Naive B cell (primary cell): ENCODE data around the gene AGAP3. TPM values are rescaled to one million over a fixed set of nuclear protein-coding genes. Genes with fewer than 3 reads are reported as not detected.
A peak's percentile ranks its signal among the peaks of the same experiment; 100 is the strongest.

Source experiments
- ATAC-seq, 2 donors: fragments of 150-1000 bp; cut with Tn5 transposase; 2 replicates each; pipeline ENCODE4 v1.10.0; 2021; ENCODE audit warnings: low read depth in 2 of 2, mild to moderate bottlenecking in 2 of 2, moderate library complexity in 2 of 2
- DNase-seq: peaks from one replicate; pipeline ENCODE4 v3.0.0; 2022
- H3K27ac Mint-ChIP-seq, 6 donors: one replicate each; pipeline ENCODE4 v1.8.0; 2020 to 2022; ENCODE audit warnings: mild to moderate bottlenecking in 6 of 6, mixed read lengths in 6 of 6, moderate library complexity in 5 of 6, inconsistent platforms in 2 of 6
- H3K27me3 Mint-ChIP-seq, 3 donors: one replicate each; pipeline ENCODE4 v1.8.0; 2021 to 2022; ENCODE audit warnings: mixed read lengths in 3 of 3, mild to moderate bottlenecking in 1 of 3
- H3K36me3 Mint-ChIP-seq, 2 donors: one replicate each; pipeline ENCODE4 v1.8.0; 2020 to 2022; ENCODE audit warnings: mixed read lengths in 2 of 2, inconsistent platforms in 1 of 2, mild to moderate bottlenecking in 1 of 2
- H3K4me1 Mint-ChIP-seq, 3 donors: one replicate each; pipeline ENCODE4 v1.8.0; 2020 to 2022; ENCODE audit warnings: mixed read lengths in 3 of 3, inconsistent platforms in 1 of 3, mild to moderate bottlenecking in 1 of 3, moderate library complexity in 1 of 3
- H3K4me3 Mint-ChIP-seq, 8 donors: one replicate each; pipeline ENCODE4 v1.8.0; 2020 to 2022; ENCODE audit warnings: mild to moderate bottlenecking in 8 of 8, mixed read lengths in 8 of 8, moderate library complexity in 8 of 8, inconsistent platforms in 2 of 8
- H3K9me3 Mint-ChIP-seq, 7 donors: one replicate each; pipeline ENCODE4 v1.8.0; 2020 to 2022; ENCODE audit warnings: mixed read lengths in 7 of 7, mild to moderate bottlenecking in 5 of 7, inconsistent platforms in 2 of 7, moderate library complexity in 1 of 7
- polyA plus RNA-seq, 6 donors: library from polyadenylated mRNA; unstranded; fragments of 300-500 nt; fragmentation: Illumina TruSeq; gene quantifications; one replicate each; pipeline ENCODE4 v1.2.3, GENCODE V29; 2021; ENCODE audit warnings: low read depth in 6 of 6

The AGAP3 gene
- polyA plus RNA-seq, 6 donors from 2014 or later = 0.58 to 1.2 (median 0.66) TPM; not detected in 3

DNA sequence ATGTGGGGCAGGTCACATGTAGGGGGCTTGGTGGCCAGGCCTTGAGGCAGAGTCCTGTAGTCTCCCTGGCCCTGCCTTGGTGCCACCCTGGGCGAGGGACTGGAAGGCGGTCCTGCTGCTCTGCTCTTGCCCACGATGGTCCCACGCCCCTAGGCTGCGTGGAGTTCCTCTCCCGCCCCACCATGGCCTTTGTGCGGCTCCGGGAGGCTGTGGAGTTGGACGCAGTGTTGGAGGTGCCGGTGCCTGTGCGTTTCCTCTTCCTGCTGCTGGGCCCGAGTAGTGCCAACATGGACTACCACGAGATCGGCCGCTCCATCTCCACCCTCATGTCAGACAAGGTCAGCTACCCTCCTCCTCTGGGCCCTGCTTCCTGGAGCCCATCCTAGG is 15.7 kb upstream of the AGAP3 start:
- Mint-ChIP-seq H3K9me3 (no peaks in the 10 kb centered on the region), H3K36me3 (peaks cover 4% of the 10 kb centered on the region in 2 donors), H3K27me3 (no peaks in the 10 kb centered on the region), H3K27ac (no peak overlapping the region), H3K4me3 (no peak overlapping the region), H3K4me1 (peaks cover 0 to 2% (median 0%) of the 10 kb centered on the region in 3 donors)
- DNase-seq = no peak
- ATAC-seq = no peak

DNA sequence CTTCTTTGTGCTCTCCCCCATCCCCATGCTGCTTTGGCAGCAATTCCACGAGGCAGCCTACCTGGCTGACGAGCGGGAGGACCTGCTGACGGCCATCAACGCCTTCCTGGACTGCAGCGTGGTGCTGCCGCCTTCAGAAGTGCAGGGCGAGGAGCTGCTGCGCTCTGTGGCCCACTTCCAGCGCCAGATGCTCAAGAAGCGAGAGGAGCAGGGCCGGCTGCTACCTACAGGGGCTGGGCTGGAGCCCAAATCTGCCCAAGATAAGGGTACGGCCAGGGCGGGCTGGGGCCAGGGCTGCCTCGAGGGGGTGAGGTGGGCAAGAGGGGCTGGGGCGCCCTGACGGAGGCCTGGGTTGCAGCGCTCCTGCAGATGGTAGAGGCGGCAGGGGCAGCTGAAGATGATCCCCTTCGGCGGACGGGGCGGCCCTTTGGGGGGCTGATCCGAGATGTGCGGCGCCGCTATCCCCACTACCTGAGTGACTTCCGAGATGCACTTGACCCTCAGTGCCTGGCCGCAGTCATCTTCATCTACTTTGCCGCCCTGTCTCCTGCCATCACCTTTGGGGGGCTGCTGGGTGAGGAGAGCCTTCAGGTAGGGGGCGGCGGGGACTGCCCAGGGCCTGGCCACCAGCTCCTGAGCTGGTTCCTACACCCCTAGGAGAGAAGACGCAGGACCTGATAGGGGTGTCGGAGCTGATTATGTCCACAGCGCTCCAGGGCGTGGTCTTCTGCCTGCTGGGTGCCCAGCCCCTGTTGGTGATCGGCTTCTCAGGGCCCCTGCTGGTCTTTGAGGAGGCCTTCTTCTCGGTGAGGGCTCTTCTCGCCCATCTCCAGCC is 15.0 kb upstream of the AGAP3 start:
- H3K27me3 Mint-ChIP-seq = no peaks in the 10 kb centered on the region
- peaks cover 4 to 9% of the 10 kb centered on the region in 2 donors for H3K36me3 Mint-ChIP-seq
- ATAC-seq (no peak), DNase-seq (no peak)
- no peak overlapping the region for H3K4me3 Mint-ChIP-seq
- no peaks in the 10 kb centered on the region for H3K9me3 Mint-ChIP-seq
- no peak overlapping the region for H3K27ac Mint-ChIP-seq
- H3K4me1 Mint-ChIP-seq = peaks cover 0 to 2% (median 0%) of the 10 kb centered on the region in 3 donors

DNA sequence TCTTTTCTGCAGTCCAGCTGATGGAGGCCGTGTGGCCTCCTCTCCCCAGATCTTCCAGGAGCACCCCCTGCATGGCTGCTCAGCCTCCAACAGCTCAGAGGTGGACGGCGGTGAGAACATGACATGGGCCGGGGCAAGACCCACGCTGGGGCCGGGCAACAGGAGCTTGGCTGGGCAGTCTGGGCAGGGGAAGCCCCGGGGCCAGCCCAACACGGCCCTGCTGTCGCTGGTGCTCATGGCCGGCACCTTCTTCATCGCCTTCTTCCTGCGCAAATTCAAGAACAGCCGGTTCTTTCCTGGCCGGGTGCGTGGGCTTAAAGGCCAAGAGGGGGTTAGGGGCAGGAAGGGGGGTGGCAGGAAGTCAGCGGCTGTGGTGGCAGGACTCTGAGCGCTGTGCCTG is 12.3 kb upstream of the AGAP3 start:
- H3K27ac Mint-ChIP-seq = no peak overlapping the region
- DNase-seq (no peak), ATAC-seq (no peak)
- no peak overlapping the region for H3K4me3 Mint-ChIP-seq
- peaks cover 4 to 9% of the 10 kb centered on the region in 2 donors for H3K36me3 Mint-ChIP-seq
- no peaks in the 10 kb centered on the region for H3K27me3 Mint-ChIP-seq
- no peaks in the 10 kb centered on the region for H3K9me3 Mint-ChIP-seq
- H3K4me1 Mint-ChIP-seq = peaks cover 8 to 11% (median 11%) of the 10 kb centered on the region in 3 donors

DNA sequence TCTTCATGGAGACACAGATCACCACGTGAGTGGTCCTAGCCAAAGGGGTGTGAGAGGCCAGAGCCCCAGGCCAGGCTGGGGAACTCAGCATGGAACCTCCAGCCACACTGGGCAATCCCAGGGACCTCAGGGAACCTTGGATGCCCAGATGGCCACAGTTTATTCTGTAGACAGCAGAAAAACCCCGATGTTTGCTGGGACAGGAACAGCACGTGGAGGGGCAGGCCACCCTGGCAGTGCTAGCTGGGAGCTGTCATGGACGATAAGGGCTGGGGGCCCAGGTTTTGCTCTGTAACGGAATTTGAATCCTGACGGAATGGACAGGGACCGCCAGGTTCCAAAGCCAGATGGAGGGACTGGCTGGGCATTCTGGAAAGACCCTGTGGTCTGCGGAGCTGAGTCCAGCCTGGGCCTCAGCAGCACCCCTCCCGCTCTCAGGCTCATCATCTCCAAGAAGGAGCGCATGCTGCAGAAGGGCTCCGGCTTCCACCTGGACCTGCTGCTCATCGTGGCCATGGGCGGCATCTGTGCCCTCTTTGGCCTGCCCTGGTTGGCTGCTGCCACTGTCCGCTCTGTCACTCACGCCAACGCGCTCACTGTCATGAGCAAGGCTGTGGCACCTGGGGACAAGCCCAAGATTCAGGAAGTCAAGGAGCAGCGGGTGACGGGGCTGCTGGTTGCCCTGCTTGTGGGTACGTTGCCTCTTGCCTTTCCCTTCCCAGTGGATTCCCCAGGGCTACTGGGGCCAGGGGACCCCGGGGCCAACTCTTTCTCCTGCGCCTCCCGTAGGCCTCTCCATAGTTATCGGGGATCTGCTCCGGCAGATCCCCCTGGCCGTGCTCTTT is 11.2 kb upstream of the AGAP3 start:
- DNase-seq = no peak
- Mint-ChIP-seq H3K27ac (no peak overlapping the region), H3K4me3 (no peak overlapping the region), H3K27me3 (no peaks in the 10 kb centered on the region), H3K4me1 (peaks cover 15 to 21% (median 18%) of the 10 kb centered on the region in 3 donors), H3K9me3 (no peaks in the 10 kb centered on the region), H3K36me3 (peaks cover 0 to 9% of the 10 kb centered on the region in 2 donors)
- ATAC-seq = no peak

DNA sequence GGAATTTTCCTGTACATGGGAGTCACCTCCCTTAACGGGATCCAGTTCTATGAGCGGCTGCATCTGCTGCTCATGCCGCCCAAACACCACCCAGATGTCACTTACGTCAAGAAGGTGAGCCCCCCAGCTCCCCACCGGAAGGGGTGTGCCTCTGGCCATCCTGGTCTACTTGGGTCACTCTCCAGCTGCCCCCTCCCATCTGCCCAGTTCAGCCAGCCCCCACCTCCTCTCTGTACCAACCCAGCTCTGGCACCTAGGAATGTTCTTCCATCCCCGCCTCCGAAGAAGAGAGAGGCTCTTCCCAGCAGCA is 10.7 kb upstream of the AGAP3 start:
- DNase-seq (no peak), ATAC-seq (no peak)
- H3K36me3 Mint-ChIP-seq = peaks cover 0 to 9% of the 10 kb centered on the region in 2 donors
- H3K4me1 Mint-ChIP-seq = peaks cover 15 to 22% (median 17%) of the 10 kb centered on the region in 3 donors
- no peaks in the 10 kb centered on the region for H3K27me3 Mint-ChIP-seq
- peak overlapping the region in 1 of 8 donors; percentile 30 for H3K4me3 Mint-ChIP-seq
- H3K27ac Mint-ChIP-seq = no peak overlapping the region
- no peaks in the 10 kb centered on the region for H3K9me3 Mint-ChIP-seq

DNA sequence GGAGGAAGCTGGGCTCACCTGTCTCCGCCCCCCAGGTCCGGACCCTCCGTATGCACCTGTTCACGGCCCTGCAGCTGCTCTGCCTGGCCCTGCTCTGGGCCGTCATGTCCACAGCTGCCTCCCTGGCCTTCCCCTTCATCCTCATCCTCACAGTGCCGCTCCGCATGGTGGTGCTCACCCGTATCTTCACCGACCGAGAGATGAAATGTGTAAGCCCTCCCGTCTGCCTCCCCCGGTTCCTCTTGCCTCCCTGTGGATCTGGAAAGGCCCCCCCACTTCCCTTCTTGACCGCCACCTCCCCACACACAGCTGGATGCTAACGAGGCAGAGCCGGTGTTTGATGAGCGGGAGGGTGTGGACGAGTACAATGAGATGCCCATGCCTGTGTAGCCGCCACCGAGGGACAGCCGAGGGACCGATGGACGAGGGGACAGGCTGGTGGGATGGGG is 10.3 kb upstream of the AGAP3 start:
- no peaks in the 10 kb centered on the region for H3K9me3 Mint-ChIP-seq
- H3K27ac Mint-ChIP-seq = peak overlapping the region in 1 of 6 donors; percentile 33
- peak overlapping the region in 1 of 8 donors; percentile 30 for H3K4me3 Mint-ChIP-seq
- no peaks in the 10 kb centered on the region for H3K27me3 Mint-ChIP-seq
- no peak for ATAC-seq
- H3K4me1 Mint-ChIP-seq = peaks cover 15 to 22% (median 16%) of the 10 kb centered on the region in 3 donors
- DNase-seq = no peak
- H3K36me3 Mint-ChIP-seq = peaks cover 0 to 9% of the 10 kb centered on the region in 2 donors

DNA sequence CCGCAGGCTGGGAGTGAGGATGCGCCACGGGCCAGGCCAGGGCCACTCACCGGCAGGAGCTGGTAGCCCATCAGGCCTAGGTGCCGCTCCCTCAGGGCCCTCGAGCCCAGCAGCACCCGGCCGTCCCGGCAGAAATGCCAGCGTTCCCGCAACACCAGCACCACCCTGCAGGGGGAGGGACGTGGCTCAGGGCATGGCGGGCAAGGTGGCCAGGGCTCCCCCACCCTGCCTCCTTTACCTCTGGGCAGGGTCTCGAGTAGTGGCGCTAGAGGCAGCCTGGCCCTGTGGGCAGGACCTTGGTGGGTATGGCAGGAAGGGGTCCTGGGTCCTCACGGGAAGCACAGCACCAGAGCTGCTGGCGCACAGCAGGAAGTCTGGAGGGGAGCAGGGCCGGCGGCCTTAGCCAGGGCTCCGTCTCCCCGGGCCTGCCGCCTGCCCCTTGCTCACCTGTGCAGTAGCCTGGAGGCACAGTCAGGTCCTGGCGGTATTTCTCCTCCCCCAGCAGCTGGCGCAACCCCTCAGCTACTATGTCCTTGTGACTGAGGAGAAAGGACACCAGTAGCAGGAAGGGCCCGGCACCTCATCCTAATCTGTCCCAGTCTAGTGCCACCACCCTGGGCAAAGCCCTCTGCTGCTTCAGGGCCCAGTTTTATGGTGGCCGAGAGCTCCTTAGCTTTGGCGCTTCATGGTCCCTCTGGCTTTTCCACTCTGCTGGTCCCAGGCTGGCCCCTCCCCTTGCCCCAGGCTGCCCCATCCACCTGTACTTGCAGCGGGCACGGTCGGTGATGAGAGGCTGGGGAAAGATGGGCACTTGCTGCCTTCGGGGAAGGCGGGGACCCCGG is 9.2 kb upstream of the AGAP3 start:
- Mint-ChIP-seq H3K4me1 (peaks cover 16 to 22% (median 21%) of the 10 kb centered on the region in 3 donors), H3K9me3 (no peaks in the 10 kb centered on the region)
- no peak for ATAC-seq

DNA sequence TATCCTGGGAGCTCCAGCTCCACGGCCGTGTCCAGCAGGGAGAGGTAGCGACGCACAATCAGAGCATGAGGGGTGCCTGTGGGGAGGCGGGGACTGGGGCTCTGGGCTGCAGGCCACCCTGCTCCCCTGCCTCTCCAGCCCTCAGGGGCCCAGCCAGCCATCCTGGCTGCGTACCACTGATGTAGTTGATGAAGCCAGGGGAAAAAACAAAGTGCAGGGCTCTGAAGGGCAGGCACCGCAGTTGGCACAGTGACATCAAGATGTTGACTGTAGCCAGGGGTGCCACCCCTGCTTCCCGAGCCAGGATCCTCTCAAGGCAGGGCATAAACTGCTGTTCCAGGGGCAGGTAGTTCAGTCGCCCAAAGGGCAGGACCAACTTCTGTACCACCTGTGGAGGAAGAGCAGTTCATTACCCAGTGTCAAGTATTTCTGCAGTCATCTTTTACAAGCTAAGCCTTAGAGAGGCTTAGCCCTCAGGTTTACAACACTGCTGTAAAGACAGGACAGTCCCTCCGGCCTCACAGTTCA is 8.5 kb upstream of the AGAP3 start:
- DNase-seq (no peak), ATAC-seq (no peak)
- H3K4me1 Mint-ChIP-seq = peaks cover 19 to 26% (median 25%) of the 10 kb centered on the region in 3 donors
- no peaks in the 10 kb centered on the region for H3K9me3 Mint-ChIP-seq
- peaks cover 0 to 9% of the 10 kb centered on the region in 2 donors for H3K36me3 Mint-ChIP-seq
- H3K4me3 Mint-ChIP-seq = peak overlapping the region; percentile 20 to 91 (median 76)
- H3K27ac Mint-ChIP-seq = peak overlapping the region in 2 of 6 donors; percentile 19 to 61
- no peaks in the 10 kb centered on the region for H3K27me3 Mint-ChIP-seq

More for the DNA sequence above, 9.2 kb upstream of the AGAP3 start:
- peaks cover 0 to 9% of the 10 kb centered on the region in 2 donors for H3K36me3 Mint-ChIP-seq
- H3K4me3 Mint-ChIP-seq = peak overlapping the region in 2 of 8 donors; percentile 20 to 50
- DNase-seq = no peak
- H3K27ac Mint-ChIP-seq = peak overlapping the region in 1 of 6 donors; percentile 33
- no peaks in the 10 kb centered on the region for H3K27me3 Mint-ChIP-seq

DNA sequence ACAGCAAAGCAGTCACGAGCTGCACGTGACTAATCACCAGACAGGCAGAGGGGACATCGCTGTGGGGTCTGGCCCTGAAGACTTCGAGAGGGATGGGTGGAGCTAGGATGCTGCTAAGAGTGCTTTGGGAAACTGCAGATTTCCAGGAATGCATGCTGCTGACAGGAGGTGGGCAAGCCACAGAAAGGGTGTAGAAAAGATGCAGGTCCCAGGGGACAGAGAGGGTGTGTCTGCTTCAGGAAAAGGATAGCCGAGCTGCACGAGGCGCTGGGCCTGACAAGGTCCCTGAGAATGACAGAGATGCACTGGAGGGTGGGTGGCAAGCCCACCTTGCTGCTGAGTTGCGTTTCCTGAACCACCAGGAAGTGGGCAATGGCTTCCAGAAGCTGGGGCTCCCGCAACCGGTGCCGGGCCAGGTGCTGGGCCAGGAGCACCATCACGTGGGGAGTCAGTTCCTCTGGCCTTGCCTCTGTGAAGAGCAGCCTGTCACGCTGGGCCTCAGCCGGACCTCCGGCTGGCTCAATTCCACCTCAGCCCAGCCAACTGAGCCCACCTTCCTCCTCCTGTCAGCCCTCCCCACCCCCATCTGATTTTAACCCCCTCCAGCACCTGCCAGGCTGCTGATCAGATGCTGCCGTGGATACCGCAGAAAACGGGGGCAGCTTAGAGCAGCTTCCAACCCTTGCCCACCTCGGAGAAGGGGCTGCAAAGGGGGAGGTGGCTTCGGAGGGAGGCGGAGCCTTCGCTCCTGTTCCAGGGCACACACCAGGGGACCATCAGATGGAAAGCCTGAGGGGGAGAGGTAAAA is 7.8 kb upstream of the AGAP3 start:
- peak overlapping the region; percentile 83 to 91 (median 86) for H3K4me3 Mint-ChIP-seq
- H3K9me3 Mint-ChIP-seq = no peaks in the 10 kb centered on the region
- peaks cover 21 to 29% (median 28%) of the 10 kb centered on the region in 3 donors for H3K4me1 Mint-ChIP-seq
- no peaks in the 10 kb centered on the region for H3K27me3 Mint-ChIP-seq
- ATAC-seq (no peak), DNase-seq (no peak)
- peaks cover 0 to 9% of the 10 kb centered on the region in 2 donors for H3K36me3 Mint-ChIP-seq
- peak overlapping the region in 5 of 6 donors; percentile 31 to 91 (median 61) for H3K27ac Mint-ChIP-seq

DNA sequence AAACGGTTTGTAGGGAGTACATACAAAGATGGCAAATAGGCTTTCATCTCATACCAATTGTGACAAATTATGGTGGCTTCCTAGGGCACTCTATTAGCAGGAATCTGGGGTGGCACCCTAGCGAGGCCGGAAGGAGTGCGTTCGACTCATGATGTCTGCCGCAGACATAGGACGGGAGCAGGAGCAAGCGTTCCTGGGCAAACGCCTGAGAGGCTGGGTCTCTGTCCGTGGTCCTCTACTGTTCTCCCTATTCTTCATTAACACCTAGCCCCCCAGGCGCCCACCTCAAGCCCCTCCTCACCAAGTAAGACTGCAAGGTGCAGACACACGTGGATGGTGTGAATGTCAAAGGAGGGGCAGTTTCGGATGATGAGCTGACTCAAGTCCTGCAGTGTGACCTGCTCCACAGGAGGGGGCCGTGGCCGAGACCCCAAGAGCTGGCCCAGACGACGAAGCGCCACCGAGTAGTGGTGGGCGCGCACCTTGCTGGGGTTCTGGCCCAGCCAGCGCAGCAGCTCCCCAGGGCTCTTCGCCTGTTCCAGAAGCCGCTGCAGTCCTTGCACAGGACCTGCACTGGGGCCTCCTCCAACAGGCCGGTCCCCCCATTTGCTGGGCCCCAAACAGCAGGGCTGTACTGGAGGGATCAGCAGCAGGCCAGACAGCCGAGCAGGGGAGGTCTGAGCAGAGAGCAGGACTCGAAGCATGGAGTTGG is 6.9 kb upstream of the AGAP3 start:
- no peak for ATAC-seq
- Mint-ChIP-seq H3K27ac (peak overlapping the region in 5 of 6 donors; percentile 47 to 91 (median 82)), H3K4me3 (peak overlapping the region; percentile 83 to 93 (median 87)), H3K4me1 (peaks cover 21 to 29% (median 28%) of the 10 kb centered on the region in 3 donors), H3K36me3 (peaks cover 0 to 9% of the 10 kb centered on the region in 2 donors), H3K27me3 (peaks cover 0 to under 1% (median 0%) of the 10 kb centered on the region in 3 donors), H3K9me3 (no peaks in the 10 kb centered on the region)
- no peak for DNase-seq

DNA sequence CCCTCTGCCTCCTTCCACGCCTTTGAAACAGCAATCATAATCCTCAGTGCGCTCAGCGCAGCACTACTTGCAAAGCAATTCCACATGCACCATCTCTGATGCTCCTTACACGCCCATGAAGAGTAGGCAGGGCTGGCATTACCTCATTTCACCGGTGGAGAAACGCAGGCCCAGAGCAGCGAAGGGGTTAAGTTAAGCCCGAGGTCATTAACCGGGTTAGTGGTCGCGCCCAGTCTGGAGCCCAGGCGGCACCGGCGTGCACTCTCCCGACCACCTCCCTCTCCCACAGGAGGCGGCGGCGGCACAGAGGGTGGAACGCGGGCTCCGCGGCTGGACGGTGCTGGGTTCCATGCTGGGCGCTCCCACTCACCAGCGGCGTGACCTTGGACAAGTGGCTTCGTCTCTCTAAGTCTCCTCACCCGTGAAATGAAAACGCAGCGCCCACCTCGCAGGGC is 6.2 kb upstream of the AGAP3 start:
- H3K4me3 Mint-ChIP-seq = peak overlapping the region; percentile 83 to 93 (median 87)
- peaks cover 25 to 36% (median 34%) of the 10 kb centered on the region in 3 donors for H3K4me1 Mint-ChIP-seq
- H3K9me3 Mint-ChIP-seq = peaks cover 0 to 2% (median 0%) of the 10 kb centered on the region in 7 donors
- peaks cover 4 to 8% (median 7%) of the 10 kb centered on the region in 3 donors for H3K27me3 Mint-ChIP-seq
- H3K36me3 Mint-ChIP-seq = peaks cover 0 to 9% of the 10 kb centered on the region in 2 donors
- H3K27ac Mint-ChIP-seq = peak overlapping the region; percentile 67 to 95 (median 87)
- DNase-seq = no peak
- ATAC-seq = no peak
